Lower leg skin (tissue), 3 donors: Measurements from ENCODE around the gene SORL1.

ENCODE experiments used
- CTCF ChIP-seq, 3 donors: fragments of 450-650 bp; IDR thresholded peaks; one replicate each; pipeline ENCODE4 v1.5.1; 2016; ENCODE audit warnings: antibody characterized with exemption in 3 of 3, mild to moderate bottlenecking in 3 of 3, moderate library complexity in 2 of 3
- POLR2A ChIP-seq, 2 donors: fragments of 450-650 bp; IDR thresholded peaks; one replicate each; pipeline ENCODE4 v1.6.1; 2016 to 2017; ENCODE audit warnings: antibody characterized with exemption in 2 of 2, mild to moderate bottlenecking in 1 of 2, moderate library complexity in 1 of 2

- TF ChIP-seq CTCF (IDR thresholded peaks at IDR 0.05) = no peak
- TF ChIP-seq POLR2A (IDR thresholded peaks at IDR 0.05) = no peak
These were observed 182.8 kb downstream of the SORL1 start for GRCh38 chr11:121634889-121635288.
